ENCODE measurements around the gene SLC1A4. TPM values are rescaled to one million over a fixed set of nuclear protein-coding genes. Genes with fewer than 3 reads are reported as not detected.
"Not testable (repeated sequence)": the region's sequence is repeated elsewhere in the genome, so short reads cannot be mapped to it uniquely, and the experiment has no call there.

SLC1A4 gene
- total RNA-seq, 2 donors from 2014 or later, result 0.07 to 1.9 TPM

GRCh38 chr2:64966017-64966416 is 23.2 kb upstream of the SLC1A4 start:
- H3K4me3 ChIP-seq (ENCODE audit: low read length), result no peak overlapping the region
- H3K27ac ChIP-seq (ENCODE audit: low read depth, low read length), result no peak overlapping the region
- Mint-ChIP-seq H3K27ac (no peak overlapping the region), H3K9me3 (peaks cover 8% of the 10 kb centered on the region), H3K36me3 (ENCODE audit: low read depth) (peaks cover 5% of the 10 kb centered on the region), H3K4me3 (no peak overlapping the region), H3K27me3 (ENCODE audit: insufficient read depth) (peaks cover 5% of the 10 kb centered on the region), H3K4me1 (no peaks in the 10 kb centered on the region)
- no peak for DNase-seq
- H3K27me3 ChIP-seq (ENCODE audit: control insufficient read depth, insufficient read depth, low read length, poor library complexity, severe bottlenecking), result no peaks in the 10 kb centered on the region
- H3K36me3 ChIP-seq (ENCODE audit: control insufficient read depth, insufficient read depth, low read length), result no peaks in the 10 kb centered on the region
- no peak for TF ChIP-seq CTCF (conservative IDR thresholded peaks at IDR 0.05)
- H3K9ac ChIP-seq (ENCODE audit: extremely low read depth, low read length, poor library complexity, severe bottlenecking), result no peak overlapping the region
- H3K9me3 ChIP-seq (ENCODE audit: control insufficient read depth, low read length), result no peaks in the 10 kb centered on the region
- 91 to 100% methylated on average over 4 of the region's 4 CpGs for WGBS, 2 experiments (ENCODE audit: insufficient coverage in 1 of 2, insufficient read length in 1 of 2)
- H3K4me1 ChIP-seq (ENCODE audit: control insufficient read depth, insufficient read depth, low read length), result no peaks in the 10 kb centered on the region

- no peak overlapping the region for H3K9ac ChIP-seq (ENCODE audit: extremely low read depth, low read length, poor library complexity, severe bottlenecking)
- WGBS, 2 experiments (ENCODE audit: insufficient coverage in 1 of 2, insufficient read length in 1 of 2), result 94 to 96% methylated on average over 6 to 7 of the region's 7 CpGs
- DNase-seq, result no peak
- Mint-ChIP-seq H3K36me3 (ENCODE audit: low read depth) (peaks cover 5% of the 10 kb centered on the region), H3K9me3 (peaks cover 8% of the 10 kb centered on the region), H3K4me3 (no peak overlapping the region), H3K27ac (no peak overlapping the region), H3K4me1 (no peaks in the 10 kb centered on the region), H3K27me3 (ENCODE audit: insufficient read depth) (peaks cover 5% of the 10 kb centered on the region)
- H3K27ac ChIP-seq (ENCODE audit: low read depth, low read length), result no peak overlapping the region
- H3K4me3 ChIP-seq (ENCODE audit: low read length), result no peak overlapping the region
- H3K27me3 ChIP-seq (ENCODE audit: control insufficient read depth, insufficient read depth, low read length, poor library complexity, severe bottlenecking), result no peaks in the 10 kb centered on the region
- no peak for TF ChIP-seq CTCF (conservative IDR thresholded peaks at IDR 0.05)
- no peaks in the 10 kb centered on the region for H3K9me3 ChIP-seq (ENCODE audit: control insufficient read depth, low read length)
- H3K4me1 ChIP-seq (ENCODE audit: control insufficient read depth, insufficient read depth, low read length), result no peaks in the 10 kb centered on the region
- no peaks in the 10 kb centered on the region for H3K36me3 ChIP-seq (ENCODE audit: control insufficient read depth, insufficient read depth, low read length)
These were observed 22.4 kb upstream of the SLC1A4 start for GRCh38 chr2:64966839-64967238.

- H3K4me1 ChIP-seq (ENCODE audit: control insufficient read depth, insufficient read depth, low read length), result no peaks in the 10 kb centered on the region
- no peak for TF ChIP-seq CTCF (conservative IDR thresholded peaks at IDR 0.05)
- no peaks in the 10 kb centered on the region for H3K27me3 ChIP-seq (ENCODE audit: control insufficient read depth, insufficient read depth, low read length, poor library complexity, severe bottlenecking)
- Mint-ChIP-seq H3K27me3 (ENCODE audit: insufficient read depth) (peaks cover 3% of the 10 kb centered on the region), H3K4me1 (no peaks in the 10 kb centered on the region), H3K27ac (no peak overlapping the region), H3K36me3 (ENCODE audit: low read depth) (peaks cover 5% of the 10 kb centered on the region), H3K4me3 (no peak overlapping the region), H3K9me3 (peaks cover 8% of the 10 kb centered on the region)
- no peak for DNase-seq
- no peak overlapping the region for H3K4me3 ChIP-seq (ENCODE audit: low read length)
- H3K27ac ChIP-seq (ENCODE audit: low read depth, low read length), result no peak overlapping the region
- WGBS, 2 experiments (ENCODE audit: insufficient coverage in 1 of 2, insufficient read length in 1 of 2), result 92 to 100% methylated on average over 3 to 4 of the region's 4 CpGs
- no peaks in the 10 kb centered on the region for H3K9me3 ChIP-seq (ENCODE audit: control insufficient read depth, low read length)
- H3K36me3 ChIP-seq (ENCODE audit: control insufficient read depth, insufficient read depth, low read length), result no peaks in the 10 kb centered on the region
- no peak overlapping the region for H3K9ac ChIP-seq (ENCODE audit: extremely low read depth, low read length, poor library complexity, severe bottlenecking)
These were observed 21.6 kb upstream of the SLC1A4 start for GRCh38 chr2:64967601-64968000.

- not testable (repeated sequence) for DNase-seq; H3K27me3 ChIP-seq (ENCODE audit: control insufficient read depth, insufficient read depth, low read length, poor library complexity, severe bottlenecking); H3K36me3 Mint-ChIP-seq (ENCODE audit: low read depth); H3K9me3 Mint-ChIP-seq; H3K27ac Mint-ChIP-seq; H3K4me3 Mint-ChIP-seq; H3K9ac ChIP-seq (ENCODE audit: extremely low read depth, low read length, poor library complexity, severe bottlenecking); H3K4me3 ChIP-seq (ENCODE audit: low read length); H3K27ac ChIP-seq (ENCODE audit: low read depth, low read length); H3K4me1 ChIP-seq (ENCODE audit: control insufficient read depth, insufficient read depth, low read length); H3K36me3 ChIP-seq (ENCODE audit: control insufficient read depth, insufficient read depth, low read length); H3K4me1 Mint-ChIP-seq; H3K9me3 ChIP-seq (ENCODE audit: control insufficient read depth, low read length); H3K27me3 Mint-ChIP-seq (ENCODE audit: insufficient read depth)
- 95 to 100% methylated on average over 1 to 25 of the region's 25 CpGs for WGBS, 2 experiments (ENCODE audit: insufficient coverage in 1 of 2, insufficient read length in 1 of 2)
These were observed 20.1 kb upstream of the SLC1A4 start for GRCh38 chr2:64969086-64969485.
